CD4-positive, alpha-beta T cell treated with Interleukin-1 beta for 1 hour (primary cell): ENCODE measurements around the gene GALNT17.

Experiments used
- DNase-seq, 2 donors: peaks; one replicate each; pipeline ENCODE4 v3.0.0-alpha.2; 2020 to 2022

GALNT17 gene

DNA sequence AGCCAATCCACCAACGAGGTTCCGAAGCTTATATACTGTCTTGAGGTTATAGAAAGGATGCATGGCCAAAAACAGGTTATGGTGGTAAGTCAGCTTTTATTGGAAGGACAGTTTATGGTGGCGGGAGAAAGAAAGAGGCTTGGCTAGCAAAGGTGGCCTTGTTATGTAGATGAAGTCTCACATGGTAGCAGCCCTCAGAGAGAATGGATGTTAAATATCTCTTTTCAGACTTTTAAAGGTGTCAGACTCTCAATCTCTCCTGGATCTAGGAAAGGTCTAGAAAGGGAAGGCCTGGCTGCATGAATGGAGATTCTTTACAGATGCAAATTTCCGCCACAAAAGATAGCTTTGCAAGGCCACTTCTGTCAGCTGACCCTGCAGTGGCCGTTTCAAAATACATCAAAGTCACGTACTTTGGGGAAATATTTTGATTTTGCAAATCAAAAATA is 333.8 kb downstream of the GALNT17 start:
- DNase-seq, result no peak

DNA sequence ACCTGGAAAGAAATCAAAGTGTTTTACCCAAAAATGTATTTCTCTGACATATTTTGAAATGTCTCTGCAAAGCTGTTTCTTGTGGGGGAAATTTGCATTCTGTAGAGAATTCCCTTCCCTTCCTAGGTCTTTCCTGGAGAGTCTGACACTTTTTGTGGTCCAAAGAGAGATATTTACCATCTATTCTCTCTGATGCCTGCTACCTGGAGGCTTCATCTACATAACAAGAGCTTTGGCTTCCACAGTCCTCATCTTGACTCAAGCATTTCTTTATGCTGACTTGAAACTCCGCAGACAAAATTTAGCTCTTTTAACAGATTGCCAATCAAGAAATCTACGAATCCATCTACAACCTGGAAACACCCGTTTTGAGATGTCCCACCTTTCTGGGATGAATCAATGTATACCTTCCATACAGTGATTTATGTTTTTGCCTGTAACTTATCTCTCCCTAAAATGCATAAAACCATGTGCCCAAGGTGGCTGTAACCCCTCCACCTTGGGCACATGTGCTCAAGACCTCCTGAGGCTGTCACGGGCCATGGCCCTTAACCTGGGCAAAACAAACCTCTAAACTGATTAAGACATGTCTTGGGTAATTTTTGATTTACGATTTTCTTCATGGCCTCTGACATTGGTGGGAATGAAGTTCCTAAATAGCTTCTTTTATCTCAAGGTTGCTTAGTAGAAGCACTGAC is 334.7 kb downstream of the GALNT17 start:
- no peak for DNase-seq

GRCh38 chr7:71470326-71470725 is 338.4 kb downstream of the GALNT17 start:
- no peak for DNase-seq

DNA sequence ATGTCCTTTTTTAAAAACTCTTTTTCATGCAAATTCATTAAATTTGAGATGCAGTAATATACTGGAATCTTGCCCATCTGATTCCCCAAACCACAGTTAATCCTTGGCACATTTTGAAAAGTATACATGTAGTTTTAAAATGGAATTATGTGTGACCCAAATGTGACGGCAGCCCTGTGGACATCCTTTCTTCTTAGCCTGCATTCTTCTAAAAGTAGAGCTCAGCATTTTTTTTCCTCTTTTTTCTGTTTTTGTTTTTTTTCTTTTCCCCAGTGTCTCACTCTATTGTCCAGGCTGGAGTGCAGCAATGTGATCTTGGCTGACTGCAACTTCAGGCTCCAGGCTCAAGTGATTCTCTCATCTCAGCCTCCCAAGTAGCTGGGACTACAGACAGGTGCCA is 338.9 kb downstream of the GALNT17 start:
- no peak for DNase-seq

GRCh38 chr7:71472962-71473361 is 341.0 kb downstream of the GALNT17 start:
- no peak for DNase-seq

DNA sequence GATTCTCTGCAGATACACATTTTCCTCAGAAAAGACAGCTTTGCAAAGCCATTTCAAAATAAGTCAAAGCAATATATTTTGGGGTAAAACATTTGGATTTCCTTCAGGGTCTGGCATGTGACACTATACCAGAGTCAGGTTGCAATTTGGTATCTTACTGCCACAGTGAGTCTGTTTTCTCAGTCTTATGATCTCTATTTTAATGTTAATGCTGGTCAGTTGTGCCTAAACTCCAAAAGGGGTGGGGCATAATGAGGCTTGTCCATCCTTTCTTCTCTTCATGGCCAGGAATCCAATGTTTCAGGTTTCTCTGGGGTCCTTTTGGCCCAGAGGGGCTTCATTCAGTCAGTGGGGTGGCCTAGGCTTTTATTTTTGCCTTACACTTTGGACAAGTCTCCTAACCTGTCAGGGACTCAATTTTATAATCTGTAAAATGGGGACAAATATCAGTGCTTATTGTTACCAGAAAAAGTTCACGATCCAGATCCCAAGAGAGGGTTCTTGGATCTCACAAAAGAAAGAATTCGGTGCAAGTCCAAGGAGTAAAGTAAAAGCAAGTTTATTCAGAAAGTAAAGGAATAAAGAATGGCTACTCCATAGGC is 341.5 kb downstream of the GALNT17 start:
- DNase-seq, result no peak

DNA sequence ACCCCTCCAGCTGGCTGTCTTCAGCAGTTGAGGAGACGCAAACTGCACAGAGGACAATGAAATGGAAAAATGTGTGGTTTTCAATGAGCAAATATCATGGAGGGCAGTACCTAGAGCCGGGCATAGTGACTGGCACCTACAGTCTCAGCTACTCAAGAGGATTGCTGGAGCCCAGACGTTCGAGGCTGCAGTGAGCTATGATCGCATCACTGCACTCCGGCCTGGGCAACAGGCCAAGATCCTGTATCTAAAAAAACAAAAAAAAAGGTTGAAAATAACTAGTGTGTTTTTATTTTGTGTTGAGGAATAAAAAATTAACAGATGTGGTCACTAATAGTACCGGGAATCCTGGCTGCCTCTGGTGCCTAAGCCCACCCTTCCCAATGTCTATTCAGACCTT is 345.5 kb downstream of the GALNT17 start:
- DNase-seq, result no peak

- DNase-seq, result no peak
Observed at GRCh38 chr7:71479231-71479630, 347.3 kb downstream of the GALNT17 start.

DNA sequence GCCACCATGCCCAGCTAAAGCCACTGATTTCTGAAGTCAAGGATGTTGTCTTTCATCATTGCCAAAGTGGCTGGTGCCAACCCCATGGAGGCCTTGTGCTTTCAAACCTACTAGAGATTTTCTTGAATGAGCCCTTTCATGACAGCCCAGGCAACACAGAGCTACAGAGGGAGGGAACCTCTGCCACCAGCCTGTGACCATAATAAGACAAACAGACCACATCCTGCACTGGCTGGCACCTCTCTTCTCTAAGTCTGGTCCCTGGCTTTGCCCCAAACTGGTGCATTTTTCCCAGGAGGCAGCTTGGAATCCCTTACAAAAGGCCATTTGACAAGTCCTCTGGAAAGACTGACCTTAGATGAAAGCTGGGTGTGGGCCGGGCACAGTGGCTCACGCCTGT is 348.8 kb downstream of the GALNT17 start:
- DNase-seq, result no peak

- DNase-seq, result no peak
Observed at GRCh38 chr7:71482284-71482683, 350.3 kb downstream of the GALNT17 start.

GRCh38 chr7:71484380-71484779 is 352.4 kb downstream of the GALNT17 start:
- no peak for DNase-seq

DNA sequence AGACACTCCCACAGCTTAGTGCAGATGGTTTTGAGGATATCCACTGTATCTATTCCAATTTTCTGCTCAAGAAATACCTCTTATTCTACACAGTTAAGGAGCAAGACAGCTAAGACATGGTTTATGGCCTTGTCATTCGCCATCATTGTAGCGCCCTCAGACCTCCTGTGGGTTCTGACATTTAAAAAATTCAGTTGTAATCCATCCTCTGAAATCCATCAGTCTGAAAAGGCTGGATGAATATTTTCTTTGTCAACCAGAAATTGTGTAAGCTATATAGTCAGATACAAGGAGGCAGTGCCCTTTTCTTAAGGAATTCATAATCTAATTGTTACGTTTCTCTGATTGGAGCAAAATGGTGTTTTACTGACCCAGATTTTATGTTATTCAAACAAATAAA is 353.6 kb downstream of the GALNT17 start:
- DNase-seq, result no peak

DNA sequence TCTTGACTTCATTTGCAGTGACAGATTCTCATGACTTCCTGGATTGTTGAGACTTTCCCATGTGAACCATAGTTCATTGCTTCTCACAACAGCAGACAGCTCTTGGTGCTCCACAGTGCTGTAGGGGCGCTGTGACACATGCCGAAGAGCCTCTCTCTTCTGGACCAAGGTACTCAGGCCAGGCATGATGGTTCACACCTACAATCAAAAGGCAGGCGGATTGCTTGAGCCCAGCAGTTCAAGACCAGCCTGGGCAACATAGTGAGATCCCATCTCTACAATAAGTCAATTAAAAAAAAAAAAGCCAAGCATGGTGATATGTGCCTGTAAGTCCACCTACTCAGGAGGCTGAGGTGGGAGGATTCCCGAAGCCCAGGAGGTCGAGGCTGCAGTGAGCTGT is 354.5 kb downstream of the GALNT17 start:
- no peak for DNase-seq

GRCh38 chr7:71486856-71487628 is 355.1 kb downstream of the GALNT17 start:
- DNase-seq, result no peak

GRCh38 chr7:71488308-71488707 is 356.4 kb downstream of the GALNT17 start:
- DNase-seq, result no peak

GRCh38 chr7:71491336-71491735 is 359.4 kb downstream of the GALNT17 start:
- no peak for DNase-seq

GRCh38 chr7:71495828-71496227 is 363.9 kb downstream of the GALNT17 start:
- DNase-seq, result no peak

DNA sequence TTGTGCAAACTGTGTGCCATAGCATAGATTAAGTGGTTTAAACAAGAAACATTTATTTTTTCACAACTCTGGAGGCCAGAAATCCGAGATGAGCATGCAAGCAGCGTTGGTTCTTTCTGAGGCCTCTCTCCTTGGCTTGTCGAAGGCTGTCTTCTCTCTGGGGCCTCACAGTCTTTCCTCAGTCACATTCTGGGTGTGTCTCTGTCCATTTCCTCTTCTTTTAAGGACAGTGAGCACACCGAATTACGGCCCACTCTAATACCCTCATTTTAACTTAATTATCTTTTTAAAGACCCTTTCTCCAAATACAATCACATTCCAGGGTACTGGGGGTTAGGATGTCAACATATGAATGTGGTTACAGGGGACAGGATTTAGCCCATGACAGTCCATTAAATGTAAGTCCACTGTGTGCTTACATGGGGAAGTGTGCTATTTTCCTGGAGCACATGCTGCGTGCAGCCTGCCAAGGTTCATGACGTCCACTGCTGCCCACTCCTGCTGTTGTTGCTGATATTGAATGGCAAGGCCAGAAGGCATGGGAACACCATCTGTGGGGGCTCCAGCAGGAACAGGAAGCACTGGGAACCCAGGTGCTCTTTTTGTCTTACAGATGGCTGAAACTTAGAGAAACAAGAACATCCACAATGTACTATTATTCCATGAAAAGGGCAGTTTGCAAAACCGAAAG is 365.5 kb downstream of the GALNT17 start:
- DNase-seq, result no peak

- DNase-seq, result no peak
Observed at GRCh38 chr7:71498381-71498780, 366.4 kb downstream of the GALNT17 start.

- no peak for DNase-seq
Observed at GRCh38 chr7:71504697-71505441, 372.9 kb downstream of the GALNT17 start.

- DNase-seq, result no peak
Observed at GRCh38 chr7:71506822-71507221, 374.9 kb downstream of the GALNT17 start.
